ENCODE results near the gene EXTL2. TPM values are rescaled to one million over a fixed set of nuclear protein-coding genes. Genes with fewer than 3 reads are reported as not detected.
"Not testable (repeated sequence)": the region's sequence is repeated elsewhere in the genome, so short reads cannot be mapped to it uniquely, and the experiment has no call there.

EXTL2 gene
- total and polyA plus RNA-seq, 2 experiments from 2014 or later: 16.9 to 28.6 TPM

DNA sequence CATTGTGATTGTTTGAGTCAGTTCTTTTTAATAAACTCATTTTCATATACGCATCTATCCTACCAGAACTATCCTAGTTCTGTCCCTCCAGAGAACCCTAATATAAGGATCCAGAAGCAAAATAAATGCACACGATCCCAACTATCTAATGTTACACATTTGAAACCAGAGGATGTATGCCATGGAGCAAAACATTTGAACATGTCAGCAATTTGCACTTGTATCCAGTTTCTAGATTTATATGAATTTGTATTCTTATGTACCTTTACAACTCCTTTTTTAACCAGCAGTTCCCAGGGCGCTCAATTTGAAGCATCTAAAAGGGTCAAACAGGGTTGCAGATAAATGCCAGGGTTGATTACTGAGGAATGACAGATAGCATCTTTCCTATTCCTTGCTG, 2.1 kb downstream of the EXTL2 start:
- no peaks in the 10 kb centered on the region for H4K20me1 ChIP-seq (ENCODE audit: insufficient read depth, poor library complexity, severe bottlenecking)
- H2AFZ ChIP-seq: no peak overlapping the region
- H3K4me3 ChIP-seq: no peak overlapping the region
- peaks cover 2% of the 10 kb centered on the region for H3K36me3 ChIP-seq (replicated peaks; ENCODE audit: insufficient read depth, low read depth)
- no peaks in the 10 kb centered on the region for H3K27me3 ChIP-seq
- peaks cover 19% of the 10 kb centered on the region for H3K4me1 ChIP-seq (ENCODE audit: insufficient read depth)
- no peak for TF ChIP-seq CTCF (IDR thresholded peaks at IDR 0.05; ENCODE audit: poor library complexity)
- TF ChIP-seq EZH2 (IDR thresholded peaks at IDR 0.05; ENCODE audit: borderline replicate concordance): no peak
- TF ChIP-seq EZH2phosphoT487 (IDR thresholded peaks at IDR 0.05; ENCODE audit: low read depth, severe bottlenecking, unreplicated experiment): no peak
- H3K4me2 ChIP-seq: no peak overlapping the region
- H3K27ac ChIP-seq: no peak overlapping the region
- no peaks in the 10 kb centered on the region for H3K9me3 ChIP-seq (ENCODE audit: low read depth)
- no peaks in the 10 kb centered on the region for H3K9me2 ChIP-seq (replicated peaks; ENCODE audit: insufficient read depth)
- no peak for DNase-seq (ENCODE audit: low spot score)
- WGBS (ENCODE audit: low lambda C conversion rate, missing lambda C conversion rate): 94% methylated on average over 3 of the region's 3 CpGs
- peaks cover 55% of the 10 kb centered on the region for H3K79me2 ChIP-seq

- no peak for DNase-seq (ENCODE audit: low spot score)
- Histone ChIP-seq H3K9me2 (replicated peaks; ENCODE audit: insufficient read depth) (no peaks in the 10 kb centered on the region), H3K9me3 (ENCODE audit: low read depth) (no peaks in the 10 kb centered on the region), H3K79me2 (peaks cover 45% of the 10 kb centered on the region), H3K27ac (no peak overlapping the region), H3K36me3 (replicated peaks; ENCODE audit: insufficient read depth, low read depth) (peaks cover 2% of the 10 kb centered on the region), H2AFZ (no peak overlapping the region), H3K4me2 (no peak overlapping the region), H3K4me1 (ENCODE audit: insufficient read depth) (peaks cover 11% of the 10 kb centered on the region), H4K20me1 (ENCODE audit: insufficient read depth, poor library complexity, severe bottlenecking) (no peaks in the 10 kb centered on the region), H3K4me3 (no peak overlapping the region), H3K27me3 (no peaks in the 10 kb centered on the region)
- TF ChIP-seq EZH2phosphoT487 (IDR thresholded peaks at IDR 0.05; ENCODE audit: low read depth, severe bottlenecking, unreplicated experiment): no peak
- no peak for TF ChIP-seq EZH2 (IDR thresholded peaks at IDR 0.05; ENCODE audit: borderline replicate concordance)
- TF ChIP-seq CTCF (IDR thresholded peaks at IDR 0.05; ENCODE audit: poor library complexity): no peak
- 100% methylated on average over 1 of the region's 1 CpG for WGBS (ENCODE audit: low lambda C conversion rate, missing lambda C conversion rate)
Observed at GRCh38 chr1:100891380-100891779, 3.3 kb downstream of the EXTL2 start.

- H3K27me3 ChIP-seq; H3K27ac ChIP-seq; H3K9me3 ChIP-seq (ENCODE audit: low read depth); H3K4me2 ChIP-seq; H3K9me2 ChIP-seq (replicated peaks; ENCODE audit: insufficient read depth); H4K20me1 ChIP-seq (ENCODE audit: insufficient read depth, poor library complexity, severe bottlenecking); H3K36me3 ChIP-seq (replicated peaks; ENCODE audit: insufficient read depth, low read depth); DNase-seq (ENCODE audit: low spot score); H2AFZ ChIP-seq; H3K4me3 ChIP-seq: not testable (repeated sequence)
- 92% methylated on average over 2 of the region's 2 CpGs for WGBS (ENCODE audit: low lambda C conversion rate, missing lambda C conversion rate)
- peaks cover 11% of the 10 kb centered on the region for H3K4me1 ChIP-seq (ENCODE audit: insufficient read depth)
- peaks cover 42% of the 10 kb centered on the region for H3K79me2 ChIP-seq
Observed at GRCh38 chr1:100889869-100890482, 4.7 kb downstream of the EXTL2 start.

GRCh38 chr1:100889007-100889406, 5.6 kb downstream of the EXTL2 start:
- H3K4me2 ChIP-seq; H2AFZ ChIP-seq; H3K27ac ChIP-seq; H3K36me3 ChIP-seq (replicated peaks; ENCODE audit: insufficient read depth, low read depth); H3K27me3 ChIP-seq; DNase-seq (ENCODE audit: low spot score); H3K9me2 ChIP-seq (replicated peaks; ENCODE audit: insufficient read depth); H4K20me1 ChIP-seq (ENCODE audit: insufficient read depth, poor library complexity, severe bottlenecking); H3K4me3 ChIP-seq; H3K9me3 ChIP-seq (ENCODE audit: low read depth): not testable (repeated sequence)
- H3K4me1 ChIP-seq (ENCODE audit: insufficient read depth): peaks cover 11% of the 10 kb centered on the region
- WGBS (ENCODE audit: low lambda C conversion rate, missing lambda C conversion rate): 95% methylated on average over 1 of the region's 1 CpG
- H3K79me2 ChIP-seq: peaks cover 41% of the 10 kb centered on the region

Measured in hepatocyte (in vitro differentiated cells).